ENCODE data around the gene TEX12. TPM values are rescaled to one million over a fixed set of nuclear protein-coding genes. Genes with fewer than 3 reads are reported as not detected.

TEX12 gene
- total RNA-seq, 4 donors from 2014 or later, result 2.4 TPM; not detected in 3

DNA sequence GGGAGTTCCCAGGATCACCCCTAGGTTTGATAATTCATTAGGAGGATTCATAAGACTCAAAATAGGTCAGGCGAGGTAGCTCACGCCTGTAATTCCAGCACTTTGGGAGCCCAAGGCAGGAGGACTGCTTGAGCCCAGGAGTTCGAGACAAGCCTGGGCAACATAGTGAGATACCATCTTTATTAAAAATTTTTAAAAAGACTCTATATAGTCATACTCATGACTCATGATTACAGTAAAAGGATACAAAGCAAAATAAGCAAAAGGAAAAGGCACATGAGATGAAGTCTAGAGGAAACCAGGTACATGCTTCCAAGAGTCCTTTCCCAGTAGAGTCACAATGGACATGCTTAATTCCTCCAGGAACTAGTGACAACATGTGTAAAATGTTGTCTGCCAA is 45.1 kb downstream of the TEX12 start:
- 77 to 94% methylated on average over 3 of the region's 3 CpGs for WGBS, 2 donors
- peaks cover 0 to 5% (median 0%) of the 10 kb centered on the region in 3 donors for H3K36me3 ChIP-seq
- H3K4me1 ChIP-seq, result no peaks in the 10 kb centered on the region
- no peaks in the 10 kb centered on the region for H3K9me3 ChIP-seq
- no peak overlapping the region for H3K4me3 ChIP-seq
- H3K27me3 ChIP-seq, result no peaks in the 10 kb centered on the region
- DNase-seq (ENCODE audit: low spot score in 2 of 2), result no peak
- TF ChIP-seq POLR2A (IDR thresholded peaks at IDR 0.05) (no peak), EP300 (IDR thresholded peaks at IDR 0.05) (no peak)
- H3K27ac ChIP-seq, result no peak overlapping the region

DNA sequence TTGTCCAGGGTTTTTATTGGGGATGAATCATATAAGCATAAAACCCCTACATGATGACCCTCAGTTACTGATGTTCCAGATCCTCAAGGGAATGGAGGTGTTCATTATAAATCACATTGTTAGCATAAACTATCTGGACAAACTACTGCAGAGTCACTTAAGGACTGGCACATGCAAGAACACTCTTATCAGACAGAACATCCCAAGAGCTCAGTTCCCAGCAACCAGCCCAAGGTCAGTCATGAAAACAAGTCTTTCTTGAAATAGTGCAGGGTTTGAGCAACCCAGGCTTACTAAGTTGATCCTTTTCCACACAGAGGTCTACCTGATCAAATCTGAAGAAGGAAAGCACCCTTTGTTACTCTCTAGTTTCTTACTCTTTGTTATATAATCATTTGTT is 45.5 kb downstream of the TEX12 start:
- Histone ChIP-seq H3K27ac (no peak overlapping the region), H3K9me3 (no peaks in the 10 kb centered on the region), H3K27me3 (no peaks in the 10 kb centered on the region), H3K4me3 (no peak overlapping the region), H3K4me1 (no peaks in the 10 kb centered on the region), H3K36me3 (peaks cover 0 to 8% (median 0%) of the 10 kb centered on the region in 3 donors)
- TF ChIP-seq, protein P1, sequence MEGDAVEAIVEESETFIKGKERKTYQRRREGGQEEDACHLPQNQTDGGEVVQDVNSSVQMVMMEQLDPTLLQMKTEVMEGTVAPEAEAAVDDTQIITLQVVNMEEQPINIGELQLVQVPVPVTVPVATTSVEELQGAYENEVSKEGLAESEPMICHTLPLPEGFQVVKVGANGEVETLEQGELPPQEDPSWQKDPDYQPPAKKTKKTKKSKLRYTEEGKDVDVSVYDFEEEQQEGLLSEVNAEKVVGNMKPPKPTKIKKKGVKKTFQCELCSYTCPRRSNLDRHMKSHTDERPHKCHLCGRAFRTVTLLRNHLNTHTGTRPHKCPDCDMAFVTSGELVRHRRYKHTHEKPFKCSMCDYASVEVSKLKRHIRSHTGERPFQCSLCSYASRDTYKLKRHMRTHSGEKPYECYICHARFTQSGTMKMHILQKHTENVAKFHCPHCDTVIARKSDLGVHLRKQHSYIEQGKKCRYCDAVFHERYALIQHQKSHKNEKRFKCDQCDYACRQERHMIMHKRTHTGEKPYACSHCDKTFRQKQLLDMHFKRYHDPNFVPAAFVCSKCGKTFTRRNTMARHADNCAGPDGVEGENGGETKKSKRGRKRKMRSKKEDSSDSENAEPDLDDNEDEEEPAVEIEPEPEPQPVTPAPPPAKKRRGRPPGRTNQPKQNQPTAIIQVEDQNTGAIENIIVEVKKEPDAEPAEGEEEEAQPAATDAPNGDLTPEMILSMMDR (IDR thresholded peaks at IDR 0.05), result no peak
- TF ChIP-seq POLR2A (IDR thresholded peaks at IDR 0.05) (no peak), EP300 (IDR thresholded peaks at IDR 0.05) (no peak)
- no peak for DNase-seq (ENCODE audit: low spot score in 2 of 2)

DNA sequence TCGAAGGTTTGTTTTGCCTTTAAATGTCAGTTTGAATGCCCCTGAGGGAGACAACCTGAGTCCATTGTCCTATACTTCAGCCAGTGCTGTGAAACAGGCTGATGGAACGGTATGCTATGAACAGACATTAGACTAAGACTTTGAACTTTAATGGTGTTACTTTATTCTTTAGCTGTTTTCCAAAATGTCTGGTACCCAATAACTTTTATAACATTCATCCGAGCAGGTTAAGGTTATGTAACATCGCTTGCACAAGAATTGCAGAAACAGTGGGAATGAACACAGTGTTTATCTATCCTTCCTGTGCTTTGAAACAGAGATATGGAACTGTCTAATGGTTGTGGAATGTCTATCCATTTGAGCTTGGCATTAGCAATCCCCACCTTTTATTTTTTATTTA is 46.6 kb downstream of the TEX12 start:
- 87 to 89% methylated on average over 4 of the region's 4 CpGs for WGBS, 2 donors
- H3K4me3 ChIP-seq, result no peak overlapping the region

DNA sequence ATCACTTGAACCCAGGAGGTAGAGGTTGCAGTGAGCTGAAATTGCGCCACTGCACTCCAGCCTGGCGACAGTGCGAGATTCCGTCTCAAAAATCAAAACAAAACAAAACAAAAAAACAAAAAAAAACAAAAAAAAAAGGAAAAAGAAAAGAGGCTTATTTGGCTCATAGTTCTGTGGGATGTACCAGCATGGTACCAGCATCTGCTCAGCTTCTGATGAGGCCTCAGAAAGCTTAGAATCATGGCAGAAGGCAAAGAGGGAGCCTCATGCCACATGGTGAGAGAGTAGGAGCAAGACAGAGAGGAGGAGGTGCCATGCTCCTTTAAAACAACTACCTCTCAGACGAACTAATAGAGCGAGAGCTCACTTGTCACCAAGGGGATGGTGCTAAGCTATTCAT is 48.4 kb downstream of the TEX12 start:
- H3K36me3 ChIP-seq, result peaks cover 0 to 14% (median 0%) of the 10 kb centered on the region in 3 donors
- DNase-seq (ENCODE audit: low spot score in 2 of 2), result no peak
- H3K4me3 ChIP-seq, result no peak overlapping the region
- H3K9me3 ChIP-seq, result no peaks in the 10 kb centered on the region
- H3K27ac ChIP-seq, result no peak overlapping the region
- H3K4me1 ChIP-seq, result no peaks in the 10 kb centered on the region
- WGBS, 2 donors, result 85 to 89% methylated on average over 6 of the region's 6 CpGs
- H3K27me3 ChIP-seq, result no peaks in the 10 kb centered on the region
- TF ChIP-seq EP300 (IDR thresholded peaks at IDR 0.05) (no peak), POLR2A (IDR thresholded peaks at IDR 0.05) (no peak)
- TF ChIP-seq, protein P1 (IDR thresholded peaks at IDR 0.05), result no peak

More for the DNA sequence above, 46.6 kb downstream of the TEX12 start:
- no peak for DNase-seq (ENCODE audit: low spot score in 2 of 2)
- no peaks in the 10 kb centered on the region for H3K27me3 ChIP-seq
- H3K4me1 ChIP-seq, result no peaks in the 10 kb centered on the region
- TF ChIP-seq EP300 (IDR thresholded peaks at IDR 0.05), result no peak
- TF ChIP-seq, protein P1 (IDR thresholded peaks at IDR 0.05), result no peak
- no peak for TF ChIP-seq POLR2A (IDR thresholded peaks at IDR 0.05)
- no peaks in the 10 kb centered on the region for H3K9me3 ChIP-seq
- H3K27ac ChIP-seq, result no peak overlapping the region
- H3K36me3 ChIP-seq, result peaks cover 0 to 14% (median 0%) of the 10 kb centered on the region in 3 donors

DNA sequence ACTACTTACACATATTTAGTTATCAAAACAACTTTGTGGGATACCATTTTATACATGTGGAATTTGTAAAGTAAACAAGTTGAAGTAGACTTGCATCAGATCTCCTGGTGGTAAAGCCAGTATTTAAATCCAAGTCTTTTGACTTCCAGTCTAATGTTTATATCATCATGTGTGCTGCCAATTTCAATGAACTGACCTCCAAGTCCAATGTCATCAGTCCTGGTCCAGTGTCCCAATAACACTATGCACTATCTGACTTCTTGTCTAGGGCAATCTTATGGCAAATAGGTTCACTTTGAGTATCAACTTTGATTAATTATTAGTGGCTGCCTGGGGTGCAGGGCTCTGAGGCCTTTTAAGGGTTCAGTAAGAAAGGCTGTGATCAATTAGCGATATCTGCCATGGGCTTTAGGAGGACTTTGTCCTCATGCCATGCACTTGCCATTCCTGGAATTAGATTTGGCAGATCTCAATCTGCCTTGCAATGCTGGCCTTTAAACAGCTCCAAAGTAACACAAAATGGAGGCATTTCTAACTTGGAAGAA is 49.5 kb downstream of the TEX12 start:
- Histone ChIP-seq H3K27ac (no peak overlapping the region), H3K27me3 (no peaks in the 10 kb centered on the region), H3K9me3 (no peaks in the 10 kb centered on the region), H3K36me3 (peaks cover 0 to 14% (median 0%) of the 10 kb centered on the region in 3 donors), H3K4me3 (no peak overlapping the region), H3K4me1 (no peaks in the 10 kb centered on the region)
- DNase-seq (ENCODE audit: low spot score in 2 of 2), result no peak
- 96 to 100% methylated on average over 1 of the region's 1 CpG for WGBS, 2 donors
- TF ChIP-seq EP300 (IDR thresholded peaks at IDR 0.05), result no peak

DNA sequence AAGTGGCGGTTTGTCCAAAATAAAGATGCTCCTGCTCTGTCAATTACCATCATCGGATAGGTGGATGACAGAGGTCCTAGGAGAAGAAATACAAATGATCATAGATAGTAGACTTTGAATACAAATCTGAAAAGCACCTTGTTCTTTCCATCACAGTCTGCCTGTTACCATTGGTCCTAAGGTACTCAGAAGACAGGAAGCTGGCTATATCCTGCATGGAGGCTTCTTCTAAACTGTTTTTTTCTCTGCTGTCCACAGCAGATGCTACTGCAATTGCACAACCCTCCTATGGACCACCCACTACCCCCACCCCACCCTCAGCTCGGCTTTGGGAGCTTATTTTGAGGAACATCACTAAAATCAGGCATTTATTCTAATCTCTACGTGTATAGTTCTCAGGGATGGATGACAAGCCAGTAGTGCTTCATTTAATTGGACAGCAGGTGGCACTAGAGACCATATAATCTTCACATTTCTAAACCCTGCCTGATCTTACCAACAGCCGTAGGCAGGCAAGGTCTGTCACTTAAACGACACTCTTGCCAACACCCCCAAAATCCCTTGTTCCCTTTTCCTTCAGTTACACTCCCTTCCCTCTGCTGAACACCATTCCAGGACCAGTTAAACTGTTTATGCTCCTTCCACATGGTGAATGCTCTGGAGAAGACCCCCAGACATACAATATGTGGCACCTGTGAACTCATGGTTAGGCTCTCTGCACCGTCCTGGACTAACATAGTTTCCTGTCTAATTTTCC is 52.5 kb downstream of the TEX12 start:
- Histone ChIP-seq H3K27ac (no peak overlapping the region), H3K27me3 (no peaks in the 10 kb centered on the region), H3K36me3 (peaks cover 0 to 10% (median 0%) of the 10 kb centered on the region in 3 donors), H3K4me1 (no peaks in the 10 kb centered on the region), H3K9me3 (no peaks in the 10 kb centered on the region), H3K4me3 (no peak overlapping the region)
- 32 to 34% methylated on average over 7 of the region's 7 CpGs for WGBS, 2 donors
- TF ChIP-seq, protein P1 (IDR thresholded peaks at IDR 0.05), result peak; percentile 64 to 92 (median 77)
- no peak for TF ChIP-seq EP300 (IDR thresholded peaks at IDR 0.05)
- peak in 1 of 2 donors; percentile 69 for DNase-seq (ENCODE audit: low spot score in 2 of 2)

Data from tibial nerve (tissue), 4 donors.